Spleen (tissue), 11 donors: Measurements from ENCODE around the gene C10orf90. TPM values are rescaled to one million over a fixed set of nuclear protein-coding genes. Genes with fewer than 3 reads are reported as not detected.

Experiments
- DNase-seq: peaks from one replicate; pipeline ENCODE4 v3.0.0-alpha.2; 2020
- H3K27ac ChIP-seq, 8 donors: fragments of 200-600 bp; sonication (generic) in 7 of 8; 1 replicate in 4 of 8; 2 replicates in 4 of 8; pipeline versions ENCODE4 v1.5.0 to v1.8.0; 2016 to 2021; ENCODE audit warnings: inconsistent platforms in 4 of 8, mild to moderate bottlenecking in 4 of 8, moderate library complexity in 1 of 8
- H3K27me3 ChIP-seq, 7 donors: fragments of 200-600 bp; sonication (generic) in 6 of 7; replicated peaks in 1 of 7; 1 replicate in 4 of 7; 2 replicates in 3 of 7; pipeline versions ENCODE4 v1.5.0 to v1.8.0; 2016 to 2021; ENCODE audit warnings: inconsistent platforms in 3 of 7, mild to moderate bottlenecking in 1 of 7
- H3K36me3 ChIP-seq, 6 donors: fragments of 200-600 bp; sonication (generic) in 5 of 6; 1 replicate in 4 of 6; 2 replicates in 2 of 6; pipeline versions ENCODE4 v1.5.0 to v1.8.0; 2016 to 2021; ENCODE audit warnings: inconsistent platforms in 2 of 6
- H3K4me1 ChIP-seq, 6 donors: fragments of 200-600 bp; sonication (generic) in 5 of 6; 1 replicate in 3 of 6; 2 replicates in 3 of 6; pipeline versions ENCODE4 v1.5.0 to v1.8.0; 2016 to 2021; ENCODE audit warnings: inconsistent platforms in 3 of 6
- H3K4me3 ChIP-seq, 8 donors: fragments of 200-600 bp; sonication (generic) in 7 of 8; 1 replicate in 4 of 8; 2 replicates in 4 of 8; pipeline versions ENCODE4 v1.5.0 to v1.8.0; 2016 to 2021; ENCODE audit warnings: inconsistent platforms in 4 of 8, mild to moderate bottlenecking in 4 of 8, moderate library complexity in 2 of 8
- H3K9me3 ChIP-seq, 8 donors: fragments of 200-600 bp; sonication (generic) in 7 of 8; 1 replicate in 4 of 8; 2 replicates in 4 of 8; pipeline versions ENCODE4 v1.5.0 to v1.8.0; 2016 to 2021; ENCODE audit warnings: inconsistent platforms in 4 of 8
- CTCF ChIP-seq, 11 experiments: fragments of 200-600 bp in 7 of 11; fragments of 450-650 bp in 4 of 11; sonication (generic) in 4 of 11; IDR thresholded peaks in 8 of 11; conservative IDR thresholded peaks in 3 of 11; 1 replicate in 7 of 11; 2 replicates in 4 of 11; pipeline versions ENCODE4 v1.4.0 to v1.8.0; 2016 to 2021; ENCODE audit warnings: antibody characterized with exemption in 11 of 11, inconsistent platforms in 4 of 11, mild to moderate bottlenecking in 1 of 11
- POLR2A ChIP-seq, 3 donors: fragments of 450-650 bp; IDR thresholded peaks; one replicate each; pipeline ENCODE4 v1.5.1; 2017; ENCODE audit warnings: antibody characterized with exemption in 3 of 3, mild to moderate bottlenecking in 1 of 3
- POLR2AphosphoS5 ChIP-seq, 3 donors: sonication (generic); formaldehyde crosslinking; IDR thresholded peaks; one replicate each; pipeline ENCODE4 v1.5.1; 2017; ENCODE audit warnings: antibody characterized with exemption in 3 of 3
- WGBS, 5 donors: extraction: QIAGEN DNeasy Blood & Tissue Kit in 3 of 5; methylation state at CpG; one replicate each; pipeline versions ENCODE4 v1.1.5 to v1.1.7; 2013 to 2018; 5-methylcytosine and 5-hydroxymethylcytosine counted together
- intact Hi-C: fragments of 100-400 bp; cut with DNase I; formaldehyde crosslinking; loops from one replicate; pipeline ENCODE4 v1.15.0; 2023; ENCODE audit warnings: low total_unique reads
- polyA plus RNA-seq, 3 donors: library from polyadenylated mRNA; stranded (reverse); fragments of 200-250 nt; gene quantifications; one replicate each; pipeline ENCODE4 v1.2.1, GENCODE V29; 2013
- total RNA-seq, 7 donors: library from RNA; depleted of rRNA in 3 of 7; stranded (reverse); fragments of >200 nt in 3 of 7; fragmentation: NEBNext Ultra II Directional in 4 of 7; extraction: Animal tissue kit (Norgen Biotek cat#: 25700) in 4 of 7; gene quantifications; one replicate each; pipeline versions ENCODE4 v1.1.0 to v1.2.1, GENCODE V29; 2016 to 2021
- donor health status: healthy with polysubstance abuse.
- donor health status: DM: no; HTN: no; CAD: no; lungs with moderate emphysema.
- donor health status: DM: no; HTN: no; CAD: no.
- donor health status: Bipolar disorder and iron deficiency.
- donor health status: healthy.
- donor health status: DM: no; HTN: no; CAD: no.
- donor health status: DM: yes; HTN: yes; CAD: no.

Gene C10orf90
- total and polyA plus RNA-seq, 10 donors = 0.05 to 0.06 TPM; not detected in 8

- Histone ChIP-seq H3K36me3 (no peaks in the 10 kb centered on the region), H3K9me3 (no peaks in the 10 kb centered on the region), H3K27me3 (no peaks in the 10 kb centered on the region), H3K27ac (no peak overlapping the region), H3K4me1 (no peaks in the 10 kb centered on the region), H3K4me3 (no peak overlapping the region)
- TF ChIP-seq POLR2A (IDR thresholded peaks at IDR 0.05) = no peak
- TF ChIP-seq CTCF (IDR thresholded peaks at IDR 0.05 in 8 of 11, conservative IDR thresholded peaks at IDR 0.05 in 3 of 11) = no peak
- TF ChIP-seq POLR2AphosphoS5 (IDR thresholded peaks at IDR 0.05) = no peak
- intact Hi-C loops = no loop called here
- DNase-seq = no peak
- WGBS, 5 donors = 82 to 92% (median 85%) methylated on average over 7 of the region's 7 CpGs
Observed at GRCh38 chr10:126650161-126650560, 20.3 kb downstream of the C10orf90 start.

GRCh38 chr10:126647116-126647515, 23.4 kb downstream of the C10orf90 start:
- no peaks in the 10 kb centered on the region for H3K4me1 ChIP-seq
- WGBS, 5 donors = 72 to 85% (median 77%) methylated on average over 5 of the region's 5 CpGs

GRCh38 chr10:126646110-126646509, 24.4 kb downstream of the C10orf90 start:
- DNase-seq = no peak
- H3K9me3 ChIP-seq = no peaks in the 10 kb centered on the region
- no peaks in the 10 kb centered on the region for H3K4me1 ChIP-seq
- TF ChIP-seq POLR2AphosphoS5 (IDR thresholded peaks at IDR 0.05) = no peak
- H3K27ac ChIP-seq = no peak overlapping the region
- no peak overlapping the region for H3K4me3 ChIP-seq
- intact Hi-C loops = no loop called here
- no peaks in the 10 kb centered on the region for H3K27me3 ChIP-seq
- H3K36me3 ChIP-seq = no peaks in the 10 kb centered on the region
- WGBS, 5 donors = 70 to 74% (median 73%) methylated on average over 4 of the region's 4 CpGs

More at GRCh38 chr10:126647116-126647515, 23.4 kb downstream of the C10orf90 start:
- no peak overlapping the region for H3K27ac ChIP-seq
- DNase-seq = no peak
- H3K9me3 ChIP-seq = no peaks in the 10 kb centered on the region
- no peaks in the 10 kb centered on the region for H3K36me3 ChIP-seq
- TF ChIP-seq POLR2AphosphoS5 (IDR thresholded peaks at IDR 0.05) (no peak), CTCF (IDR thresholded peaks at IDR 0.05 in 8 of 11, conservative IDR thresholded peaks at IDR 0.05 in 3 of 11) (no peak), POLR2A (IDR thresholded peaks at IDR 0.05) (no peak)
- intact Hi-C loops = no loop called here
- no peak overlapping the region for H3K4me3 ChIP-seq
- H3K27me3 ChIP-seq = no peaks in the 10 kb centered on the region

- no peak for TF ChIP-seq POLR2A (IDR thresholded peaks at IDR 0.05)
- no peak for TF ChIP-seq CTCF (IDR thresholded peaks at IDR 0.05 in 8 of 11, conservative IDR thresholded peaks at IDR 0.05 in 3 of 11)
- TF ChIP-seq POLR2AphosphoS5 (IDR thresholded peaks at IDR 0.05) = no peak
- Histone ChIP-seq H3K27ac (no peak overlapping the region), H3K4me1 (no peaks in the 10 kb centered on the region), H3K4me3 (no peak overlapping the region), H3K9me3 (no peaks in the 10 kb centered on the region), H3K36me3 (no peaks in the 10 kb centered on the region), H3K27me3 (no peaks in the 10 kb centered on the region)
- no peak for DNase-seq
- 50 to 57% (median 57%) methylated on average over 3 of the region's 3 CpGs for WGBS, 5 donors
- intact Hi-C loops = no loop called here
Observed at GRCh38 chr10:126640401-126640800, 30.1 kb downstream of the C10orf90 start.

GRCh38 chr10:126639084-126639483, 31.4 kb downstream of the C10orf90 start:
- intact Hi-C loops = no loop called here
- H3K4me3 ChIP-seq = no peak overlapping the region
- no peaks in the 10 kb centered on the region for H3K4me1 ChIP-seq
- no peaks in the 10 kb centered on the region for H3K36me3 ChIP-seq
- WGBS, 5 donors = 89 to 93% (median 91%) methylated on average over 9 of the region's 9 CpGs
- TF ChIP-seq POLR2AphosphoS5 (IDR thresholded peaks at IDR 0.05) (no peak), CTCF (IDR thresholded peaks at IDR 0.05 in 8 of 11, conservative IDR thresholded peaks at IDR 0.05 in 3 of 11) (no peak)
- H3K27ac ChIP-seq = no peak overlapping the region
- H3K9me3 ChIP-seq = no peaks in the 10 kb centered on the region
- DNase-seq = no peak
- no peaks in the 10 kb centered on the region for H3K27me3 ChIP-seq
